PFSK-1 (cell line): Measurements from ENCODE around the gene C20orf96.

ENCODE experiments used
- FOXP2 ChIP-seq: optimal IDR thresholded peaks from 2 replicates; pipeline ENCODE3; 2011; ENCODE audit warnings: borderline replicate concordance, control low read depth, inconsistent platforms; ENCODE audit not compliant: insufficient read depth; ENCODE audit errors: extremely low read length, extremely low read depth
- POLR2AphosphoS5 ChIP-seq: IDR thresholded peaks from 2 replicates; pipeline ENCODE4 v1.6.1; 2012; ENCODE audit warnings: low read depth, mild to moderate bottlenecking, control low read depth, low read length, moderate library complexity
- REST ChIP-seq, 2 experiments: IDR thresholded peaks; 2 replicates each; pipeline versions ENCODE4 v1.6.1 to v1.8.0; 2011 to 2012; ENCODE audit warnings: low read depth in 2 of 2, low read length in 2 of 2, control low read depth in 1 of 2, inconsistent platforms in 1 of 2, mild to moderate bottlenecking in 1 of 2, moderate library complexity in 1 of 2; ENCODE audit not compliant: insufficient read depth in 1 of 2
- SIN3A ChIP-seq: IDR thresholded peaks from 2 replicates; pipeline ENCODE4 v1.6.1; 2012; ENCODE audit warnings: mild to moderate bottlenecking, low read length, moderate library complexity, borderline replicate concordance; ENCODE audit not compliant: insufficient read depth
- TAF1 ChIP-seq: IDR thresholded peaks from 2 replicates; pipeline ENCODE4 v1.6.1; 2012; ENCODE audit warnings: low read length, control low read depth, borderline replicate concordance; ENCODE audit not compliant: insufficient read depth

Gene C20orf96

DNA sequence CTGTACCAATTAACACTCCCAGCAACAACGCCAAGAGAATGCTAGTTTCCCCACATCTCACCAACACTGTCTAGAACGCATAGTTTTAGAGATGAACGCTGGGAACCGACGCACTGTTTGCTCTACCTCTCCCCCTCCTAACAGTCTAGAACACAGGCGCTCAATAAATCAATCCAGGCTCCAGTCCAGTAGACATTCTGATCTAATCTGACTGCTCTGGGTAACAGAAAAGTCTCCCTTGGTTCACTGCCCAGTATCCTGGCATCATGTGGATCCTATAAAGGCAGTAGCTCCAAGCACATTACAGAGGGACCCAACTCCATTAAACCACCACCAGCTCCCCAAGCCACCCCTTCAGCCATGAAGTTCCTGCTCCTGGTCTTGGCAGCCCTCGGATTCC is 33.1 kb downstream of the C20orf96 start, which contains the start of gene DEFB132:
Gene DEFB132, plus strand, starts transcription at position 306 of the 400 bp plus-strand sequence. Its CDS starts 55 bp downstream, at position 361.
- TF ChIP-seq FOXP2 (no peak), SIN3A (no peak), POLR2AphosphoS5 (no peak), REST (IDR thresholded peaks at IDR 0.05; ENCODE audit: insufficient read depth in 1 of 2, low read depth in 2 of 2, low read length in 2 of 2) (no peak), TAF1 (no peak)

DNA sequence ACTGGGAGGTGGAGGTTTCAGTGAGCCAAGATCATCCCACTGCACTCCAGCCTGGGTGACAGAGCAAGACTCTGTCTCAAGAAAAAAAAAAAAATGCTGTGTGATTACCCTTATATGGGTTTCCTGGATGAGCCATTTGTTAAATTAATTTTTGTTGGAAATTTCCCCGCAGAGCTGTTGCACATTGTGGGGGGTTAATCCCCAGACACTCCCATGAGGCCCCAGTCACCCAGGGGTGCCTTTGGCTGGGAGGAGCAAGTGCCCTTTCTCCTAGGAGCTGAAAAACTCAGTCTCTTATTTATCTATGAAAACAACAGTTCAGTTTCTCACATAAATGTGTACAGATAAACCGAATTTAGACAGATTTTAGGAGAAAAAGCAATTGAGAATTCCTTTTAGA is 37.7 kb downstream of the C20orf96 start:
- no peak for TF ChIP-seq FOXP2

DNA sequence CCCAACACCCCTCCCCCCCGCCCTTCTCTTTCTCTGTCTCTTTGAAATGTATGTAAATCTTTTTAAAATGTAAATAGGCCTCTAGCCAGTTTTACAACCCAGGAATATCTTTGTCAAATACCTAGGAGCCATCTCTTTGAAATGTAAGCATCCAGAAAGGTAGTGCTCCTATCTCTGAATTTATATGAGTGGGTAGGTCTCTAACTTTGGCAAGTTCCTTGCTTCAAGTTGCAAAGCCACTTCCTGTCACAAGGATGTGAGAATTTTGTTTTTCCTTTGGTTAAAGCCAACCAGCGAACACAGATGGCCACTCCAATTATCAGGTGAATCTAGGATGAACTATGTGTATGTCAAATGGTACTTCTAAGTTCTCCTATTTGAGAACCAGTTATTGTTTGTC is 39.2 kb downstream of the C20orf96 start:
- TF ChIP-seq REST (IDR thresholded peaks at IDR 0.05; ENCODE audit: insufficient read depth in 1 of 2, low read depth in 2 of 2, low read length in 2 of 2): no peak
- no peak for TF ChIP-seq SIN3A
- TF ChIP-seq TAF1: no peak

DNA sequence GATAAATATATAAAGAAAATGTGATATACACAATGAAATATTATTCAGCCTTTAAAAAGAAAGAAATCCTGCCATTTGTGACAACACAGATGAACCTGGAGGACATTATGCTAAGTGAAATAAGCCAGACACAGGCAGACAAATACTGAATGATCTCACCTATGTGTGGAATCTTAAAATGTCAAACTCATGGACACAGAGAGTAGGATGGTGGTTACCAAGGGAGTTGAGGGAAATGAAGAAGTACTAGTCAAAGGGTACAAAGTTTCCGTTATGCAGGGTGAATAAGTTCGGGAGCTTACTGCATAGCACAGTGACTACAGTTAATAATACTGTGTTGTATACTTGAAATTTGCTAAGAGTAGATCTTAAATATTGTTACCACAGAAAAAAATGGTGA is 47.6 kb downstream of the C20orf96 start:
- TF ChIP-seq FOXP2: no peak
- no peak for TF ChIP-seq POLR2AphosphoS5
- TF ChIP-seq REST (IDR thresholded peaks at IDR 0.05; ENCODE audit: insufficient read depth in 1 of 2, low read depth in 2 of 2, low read length in 2 of 2): no peak
- TF ChIP-seq SIN3A: no peak
- TF ChIP-seq TAF1: no peak

DNA sequence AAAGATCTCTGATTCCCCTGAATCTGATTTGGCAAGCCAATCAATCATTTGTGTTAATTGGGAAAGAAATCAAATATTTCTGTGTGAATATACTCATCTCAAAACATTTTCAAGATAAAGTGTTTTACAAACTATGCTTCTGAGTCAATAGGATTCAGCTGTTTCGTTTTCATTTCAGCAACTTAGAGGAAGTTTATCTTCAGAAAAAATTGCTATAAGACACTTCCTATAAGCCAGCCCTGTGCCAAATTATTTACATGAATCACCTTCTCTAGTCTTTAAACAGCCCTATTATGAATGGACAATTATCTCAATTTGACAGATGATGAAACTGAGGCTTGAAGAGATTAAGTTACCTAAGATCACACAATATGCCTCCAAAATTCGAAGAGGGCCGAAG is 52.6 kb downstream of the C20orf96 start:
- TF ChIP-seq TAF1: no peak
- no peak for TF ChIP-seq POLR2AphosphoS5
- no peak for TF ChIP-seq SIN3A
- TF ChIP-seq REST (IDR thresholded peaks at IDR 0.05; ENCODE audit: insufficient read depth in 1 of 2, low read depth in 2 of 2, low read length in 2 of 2): no peak
- TF ChIP-seq FOXP2: no peak

GRCh38 chr20:237489-237888 is 53.1 kb downstream of the C20orf96 start:
- TF ChIP-seq FOXP2 (no peak), POLR2AphosphoS5 (no peak), REST (IDR thresholded peaks at IDR 0.05; ENCODE audit: insufficient read depth in 1 of 2, low read depth in 2 of 2, low read length in 2 of 2) (no peak), TAF1 (no peak), SIN3A (no peak)
